ENCODE results near the gene NRF1.

The NRF1 gene

DNA sequence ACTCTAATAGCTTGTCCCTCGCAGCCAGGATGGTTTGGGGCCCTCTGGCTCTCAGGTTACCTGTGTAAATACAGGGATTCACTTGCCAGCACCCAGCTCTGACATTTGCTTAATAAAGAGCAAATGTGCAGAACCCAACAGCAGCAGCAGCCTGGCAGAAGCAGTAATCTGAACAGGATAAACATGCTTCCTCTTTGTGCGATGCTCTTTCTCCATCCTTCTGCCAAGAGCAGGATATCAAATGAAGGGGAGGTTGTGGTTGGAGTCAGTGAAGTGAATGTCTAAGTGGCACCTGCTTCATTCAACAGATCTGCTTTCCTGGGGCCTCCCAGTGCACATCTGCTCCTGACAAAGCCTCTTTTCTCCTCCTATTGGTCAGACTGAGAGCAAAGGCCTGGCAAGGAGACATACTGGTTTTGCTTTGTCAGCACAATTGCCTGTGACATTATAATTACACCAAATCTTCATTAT is 130.3 kb downstream of the NRF1 start:
- no peak for DNase-seq

DNA sequence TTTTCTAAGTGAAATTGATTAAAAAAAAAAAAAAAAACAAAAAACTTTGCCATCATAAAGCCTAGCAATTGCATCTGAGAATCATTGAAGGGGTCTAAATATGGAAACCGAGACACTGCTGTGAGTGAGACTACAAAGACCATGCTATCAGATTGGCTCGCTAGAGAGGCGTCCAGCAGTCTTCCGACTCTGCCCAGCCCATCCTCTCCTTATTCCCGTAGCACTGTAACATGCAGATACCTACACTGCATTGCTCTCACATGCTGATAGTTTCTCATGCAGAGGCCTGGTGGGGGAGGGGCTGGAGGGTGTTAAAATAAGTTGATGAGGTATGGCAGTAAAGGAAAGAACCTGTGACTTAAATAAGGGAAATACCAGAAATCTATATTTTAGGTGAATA is 130.7 kb downstream of the NRF1 start:
- DNase-seq: no peak

DNA sequence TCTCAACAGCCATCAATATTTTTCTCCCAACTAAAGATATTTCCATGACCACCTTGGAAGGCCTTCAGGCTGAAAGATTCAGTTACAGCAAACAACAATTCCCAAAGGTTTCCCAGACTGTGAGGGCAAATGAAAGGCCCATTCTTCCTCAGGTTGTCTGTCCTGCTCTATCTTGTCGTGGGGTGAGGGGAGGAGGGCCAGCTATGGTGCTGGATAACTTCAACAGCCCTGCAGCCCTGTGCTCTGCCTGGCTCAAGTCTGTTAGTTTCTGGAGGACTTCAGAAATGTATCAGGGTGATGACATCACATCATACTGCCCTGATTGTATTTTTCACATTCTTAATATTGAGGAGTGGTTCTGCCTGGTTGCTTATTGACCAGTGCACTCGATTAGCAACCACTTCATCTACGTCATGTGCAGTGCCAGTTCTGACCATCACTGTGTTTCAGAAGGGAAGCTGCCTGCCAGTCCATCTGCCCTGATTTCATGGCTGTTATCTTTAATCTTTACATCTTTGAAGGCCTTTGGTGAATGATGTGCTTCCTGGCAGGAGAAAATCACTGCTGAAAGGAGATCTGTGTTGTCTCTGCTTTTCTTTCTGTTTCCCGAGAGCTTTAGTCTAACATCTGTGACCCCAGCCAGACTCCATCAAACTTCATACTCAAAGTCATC is 135.5 kb downstream of the NRF1 start:
- DNase-seq: no peak

DNA sequence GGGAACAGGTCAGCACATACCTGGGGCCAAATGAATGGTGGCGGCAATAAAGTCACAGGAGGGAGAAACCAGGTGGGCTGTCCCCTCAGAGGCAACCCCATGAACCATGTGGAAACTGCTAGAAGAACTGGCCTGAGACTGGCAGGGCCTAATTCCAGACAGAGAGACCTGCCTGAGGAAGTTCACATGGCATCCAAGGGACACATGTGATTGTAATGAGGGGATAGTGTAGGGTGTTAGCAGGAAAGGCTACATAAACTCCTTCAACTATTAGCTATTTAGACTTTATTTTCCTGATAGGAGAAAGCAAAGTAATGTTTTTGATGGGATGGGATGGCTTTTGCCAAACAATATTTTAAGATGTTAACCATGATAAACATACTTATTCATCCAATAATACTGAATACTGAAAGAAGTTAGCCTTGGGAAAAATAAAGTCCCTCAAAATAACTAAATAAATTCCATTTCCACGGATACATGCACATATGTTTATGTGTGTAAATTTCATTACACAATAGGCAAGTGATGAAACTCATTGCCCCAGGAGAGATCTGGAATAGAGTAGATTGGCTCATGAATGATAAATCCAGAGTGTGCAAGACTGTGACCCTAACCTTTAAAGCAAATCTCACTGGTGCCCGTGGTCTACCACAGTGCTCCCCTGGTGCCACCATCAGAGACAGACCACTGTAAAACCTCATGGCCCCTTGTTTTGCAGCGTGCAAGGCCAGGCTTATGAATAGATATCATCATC is 137.0 kb downstream of the NRF1 start:
- no peak for DNase-seq

DNA sequence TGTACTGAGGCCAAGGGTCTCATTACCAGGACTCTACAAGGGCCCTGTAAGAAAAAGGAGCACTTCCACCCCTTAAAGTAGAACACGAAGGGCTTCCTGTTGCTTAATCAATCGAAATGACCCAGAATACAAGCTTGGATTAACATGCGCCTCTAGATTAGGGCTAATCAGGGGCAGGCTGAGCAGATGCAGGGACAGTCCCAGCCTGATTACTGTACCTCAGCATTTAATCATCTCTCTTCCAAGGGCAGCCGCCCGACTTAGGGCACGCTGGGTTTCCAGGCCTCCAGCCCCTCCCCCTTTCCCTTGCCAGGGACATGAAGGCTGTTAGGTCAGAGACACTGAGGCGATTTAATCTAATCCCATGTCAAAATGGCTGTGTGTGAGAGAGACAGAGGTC is 138.6 kb downstream of the NRF1 start:
- DNase-seq: no peak

DNA sequence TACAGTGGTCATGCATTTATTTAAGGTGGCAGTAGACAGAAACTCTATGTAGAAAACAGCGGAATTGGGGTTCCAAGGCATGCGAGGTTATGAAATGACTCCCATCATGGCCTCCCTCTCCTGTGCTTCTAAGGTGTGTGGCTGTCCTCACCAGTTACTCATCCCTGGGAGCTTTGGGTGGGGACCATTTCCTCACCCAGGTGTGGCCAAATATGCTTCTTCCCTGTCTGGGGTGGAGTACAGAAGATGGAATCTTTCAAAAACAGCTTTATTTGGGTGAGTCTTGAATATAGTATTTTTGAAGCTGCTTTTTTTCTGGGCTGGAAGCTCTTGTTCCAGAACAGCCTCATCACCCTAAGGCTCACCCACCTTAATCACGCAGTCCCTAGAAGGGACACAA is 139.0 kb downstream of the NRF1 start:
- DNase-seq: no peak

GRCh38 chr7:129751916-129752315 is 140.4 kb downstream of the NRF1 start:
- DNase-seq: no peak

DNA sequence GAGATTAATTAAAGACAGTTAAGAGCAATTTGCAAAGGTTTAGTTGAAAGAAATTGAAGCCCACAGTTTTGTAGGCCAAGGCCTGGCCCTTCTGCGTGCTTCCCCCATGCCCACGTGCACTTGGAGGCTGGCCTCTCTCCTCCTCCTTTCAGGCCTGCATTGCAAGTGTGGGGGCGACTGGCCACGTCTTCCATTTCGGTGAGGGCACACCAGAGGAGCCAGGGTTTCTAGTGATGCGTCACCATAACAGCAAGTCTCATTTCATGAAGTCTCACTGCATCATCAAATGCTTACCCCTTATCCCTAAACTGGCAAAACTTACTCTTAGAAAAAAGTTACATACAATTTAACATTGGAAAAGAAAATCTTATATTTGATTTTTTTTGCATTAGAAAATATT is 141.2 kb downstream of the NRF1 start:
- no peak for DNase-seq

DNA sequence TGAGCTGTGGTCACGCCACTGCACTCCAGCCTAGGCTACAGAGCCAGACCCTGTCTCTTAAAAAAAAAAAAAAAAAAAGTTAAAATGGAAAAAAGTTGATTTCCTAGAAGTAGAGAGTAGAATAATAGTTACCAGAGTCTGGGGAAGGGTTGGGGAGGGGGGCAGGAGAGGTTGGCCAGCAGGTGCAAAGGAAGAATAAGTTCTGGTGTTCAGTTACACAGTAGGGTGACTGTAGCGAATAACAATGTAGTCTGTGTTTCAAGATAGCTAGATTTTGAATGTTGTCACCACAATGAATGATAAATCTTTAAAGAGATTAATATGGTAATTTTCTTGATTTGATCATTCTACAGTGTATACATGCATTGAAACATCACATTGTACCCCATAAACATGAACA is 142.9 kb downstream of the NRF1 start:
- DNase-seq: no peak

- no peak for DNase-seq
These were observed 146.5 kb downstream of the NRF1 start for GRCh38 chr7:129757991-129758390.

GRCh38 chr7:129762387-129762969 is 151.0 kb downstream of the NRF1 start:
- no peak for DNase-seq

- no peak for DNase-seq
These were observed 152.9 kb downstream of the NRF1 start for GRCh38 chr7:129764247-129765084.

DNA sequence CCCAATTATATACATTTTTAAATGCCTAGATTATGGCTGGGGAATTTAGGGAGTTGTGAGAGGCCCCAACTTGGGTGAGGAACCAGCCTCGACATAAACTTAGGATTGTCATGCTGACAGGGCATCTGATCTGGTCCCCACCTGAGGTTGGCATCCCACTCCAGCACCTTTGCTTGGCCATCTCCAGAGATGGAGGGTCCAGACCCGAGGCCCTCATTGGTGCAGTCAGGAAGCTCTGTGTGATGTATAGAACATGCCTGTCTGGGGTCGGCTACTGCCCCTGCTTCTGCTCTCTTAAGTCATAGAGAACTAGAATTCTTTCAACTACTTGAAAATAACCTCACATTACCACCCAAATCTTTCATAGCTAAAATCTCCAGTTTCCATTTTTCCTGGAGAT is 153.8 kb downstream of the NRF1 start:
- DNase-seq: no peak

DNA sequence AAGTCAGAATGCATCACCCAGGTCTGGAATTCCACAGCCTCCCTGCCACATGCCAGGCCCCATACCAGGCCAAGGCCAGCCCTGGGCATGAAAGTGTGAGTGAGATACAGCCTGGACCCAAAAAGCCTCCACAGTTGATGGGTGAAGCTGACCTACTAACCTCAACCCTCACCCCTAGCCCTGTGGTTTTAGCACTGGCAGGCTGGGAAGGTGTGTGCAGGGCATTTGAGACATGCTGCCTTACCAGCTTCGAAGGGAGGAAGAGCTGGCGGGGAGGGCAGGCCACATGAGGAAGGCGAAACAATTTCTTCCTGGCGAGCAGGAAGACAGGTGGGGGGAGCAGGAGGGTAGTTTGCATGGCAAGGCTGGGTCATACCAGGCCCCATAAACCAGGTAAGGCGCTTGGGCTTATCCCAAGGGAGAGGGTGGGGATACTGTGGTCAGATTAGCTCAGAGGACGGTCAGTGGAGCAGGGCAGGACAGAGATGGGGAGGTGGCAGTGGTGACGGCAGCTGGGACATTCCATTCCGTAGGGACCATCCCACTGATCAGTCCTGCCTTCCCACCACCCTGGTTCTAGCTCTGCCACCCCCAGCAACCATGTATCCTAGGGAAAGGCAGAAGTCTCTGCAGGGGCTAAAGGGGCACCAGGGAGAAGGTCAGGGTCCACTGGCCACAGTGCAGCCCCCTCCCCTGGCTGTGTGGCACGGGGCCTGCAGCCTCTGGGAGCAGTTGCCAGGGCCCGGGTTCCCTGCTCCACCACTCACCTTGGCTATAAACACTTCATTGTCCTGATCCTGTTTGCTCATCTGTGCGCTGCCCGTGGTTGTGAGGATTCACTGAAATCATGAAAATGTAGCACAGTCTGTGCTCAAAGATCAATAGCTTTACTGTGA is 155.8 kb downstream of the NRF1 start:
- no peak for DNase-seq

GRCh38 chr7:129768614-129769399 is 157.3 kb downstream of the NRF1 start:
- no peak for DNase-seq

DNA sequence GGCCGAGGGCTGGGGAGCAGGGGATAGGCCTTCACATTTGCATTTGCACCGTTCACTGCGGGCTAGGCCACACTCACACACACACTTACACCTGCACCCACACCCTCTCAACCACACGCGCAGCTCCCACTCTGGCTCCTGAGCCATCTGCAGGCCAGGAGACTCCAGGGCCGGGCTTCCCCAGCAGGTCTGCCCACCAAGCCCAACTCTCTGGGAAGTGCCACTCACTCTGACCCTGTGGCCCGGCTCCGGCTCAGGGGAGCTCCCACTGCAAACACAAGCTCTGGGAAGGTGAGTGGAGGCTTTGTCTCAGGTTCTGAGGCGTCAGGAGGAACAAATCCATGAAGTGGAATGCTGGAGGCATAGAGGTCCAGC is 157.9 kb downstream of the NRF1 start:
- DNase-seq: no peak

DNA sequence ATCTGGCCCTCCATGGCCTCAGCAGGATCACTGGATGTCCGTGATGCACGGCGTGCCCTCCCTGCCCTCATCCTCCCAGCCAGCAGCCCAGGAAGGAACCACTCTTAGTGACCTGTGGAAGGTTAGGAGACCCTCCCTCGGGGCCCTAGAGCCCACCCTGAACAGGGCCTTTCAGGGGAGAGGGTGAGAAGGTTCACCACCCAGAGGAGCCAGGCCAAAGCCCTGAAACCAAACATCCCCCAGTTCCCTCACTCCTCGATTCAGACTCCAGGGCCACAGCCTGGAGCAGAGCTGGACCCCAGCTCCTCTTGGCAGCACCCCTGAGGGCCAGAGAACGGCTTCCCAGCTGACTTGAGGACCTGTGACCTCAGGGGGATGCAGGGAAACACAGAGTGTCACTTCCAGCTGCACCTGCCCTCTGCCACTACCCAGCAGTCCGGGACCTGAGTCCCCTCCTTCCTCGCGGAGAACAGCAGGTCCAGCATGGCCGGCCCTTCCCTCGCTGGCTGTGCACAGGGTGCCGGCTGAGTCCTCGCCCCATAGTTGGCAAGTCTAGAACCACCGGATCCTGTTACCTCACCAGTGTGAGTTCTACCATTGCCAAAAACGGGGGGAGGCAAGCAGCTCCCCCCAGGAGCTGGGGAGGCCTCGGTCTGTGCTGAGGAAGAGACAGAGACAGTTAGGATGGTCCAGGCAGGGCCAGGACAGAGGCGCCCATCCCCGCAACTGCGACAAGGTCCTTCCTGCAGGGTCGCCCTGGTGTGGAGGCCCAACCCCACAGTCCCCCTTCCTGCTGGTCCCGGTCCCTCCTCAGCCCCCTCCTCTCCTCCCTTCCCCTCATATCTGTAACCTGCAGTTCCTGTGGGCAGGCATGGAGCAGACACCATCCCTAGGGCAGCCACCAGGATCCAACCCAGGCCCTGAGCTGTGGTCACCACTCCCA is 158.6 kb downstream of the NRF1 start:
- no peak for DNase-seq

- DNase-seq: no peak
These were observed 159.8 kb downstream of the NRF1 start for GRCh38 chr7:129771201-129771927.

- no peak for DNase-seq
These were observed 160.5 kb downstream of the NRF1 start for GRCh38 chr7:129771928-129772479.
